GM12864 (cell line): ENCODE data around the gene CSNK1A1L.

ENCODE experiments used
- DNase-seq: peaks from one replicate; pipeline ENCODE4 v3.0.0-alpha.2; 2011; ENCODE audit warnings: low read depth
- H3K4me3 ChIP-seq: 2 replicates; pipeline ENCODE4 v1.5.1; 2011; ENCODE audit warnings: mild to moderate bottlenecking, low read depth, low read length, control low read depth
- CTCF ChIP-seq: IDR thresholded peaks from 2 replicates; pipeline ENCODE4 v1.5.1; 2011; ENCODE audit warnings: low read depth, mild to moderate bottlenecking, moderate library complexity, low read length, control low read depth, inconsistent platforms; ENCODE audit errors: missing control alignments

CSNK1A1L gene

GRCh38 chr13:37139356-37139755 lies 33.9 kb upstream of the CSNK1A1L start:
- TF ChIP-seq CTCF = no peak
- DNase-seq = no peak
- H3K4me3 ChIP-seq = no peak overlapping the region

- DNase-seq = no peak
- TF ChIP-seq CTCF = no peak
- no peak overlapping the region for H3K4me3 ChIP-seq
Measured at GRCh38 chr13:37138926-37139325, 33.5 kb upstream of the CSNK1A1L start.

GRCh38 chr13:37138169-37138568 lies 32.7 kb upstream of the CSNK1A1L start:
- no peak for DNase-seq
- no peak overlapping the region for H3K4me3 ChIP-seq
- no peak for TF ChIP-seq CTCF

GRCh38 chr13:37136633-37137032 lies 31.2 kb upstream of the CSNK1A1L start:
- no peak for DNase-seq
- H3K4me3 ChIP-seq = no peak overlapping the region
- no peak for TF ChIP-seq CTCF

- no peak overlapping the region for H3K4me3 ChIP-seq
- no peak for TF ChIP-seq CTCF
- DNase-seq = no peak
Measured at GRCh38 chr13:37136187-37136586, 30.7 kb upstream of the CSNK1A1L start.

- H3K4me3 ChIP-seq = no peak overlapping the region
- TF ChIP-seq CTCF = no peak
- no peak for DNase-seq
Measured at GRCh38 chr13:37134411-37135041, 29.1 kb upstream of the CSNK1A1L start.

GRCh38 chr13:37132211-37132610 lies 26.7 kb upstream of the CSNK1A1L start:
- no peak for TF ChIP-seq CTCF
- no peak for DNase-seq
- H3K4me3 ChIP-seq = no peak overlapping the region
